Measurements from ENCODE around the gene TCF7L2. TPM values are rescaled to one million over a fixed set of nuclear protein-coding genes. Genes with fewer than 3 reads are reported as not detected.
A peak's percentile ranks its signal among the peaks of the same experiment; 100 is the strongest.

TCF7L2 gene
- total and polyA plus RNA-seq, 9 of the 15 experiments (the other 6 are each of a cell fraction or from before 2014, with no cell fraction given), result 0.32 to 2.8 (median 0.92) TPM

DNA sequence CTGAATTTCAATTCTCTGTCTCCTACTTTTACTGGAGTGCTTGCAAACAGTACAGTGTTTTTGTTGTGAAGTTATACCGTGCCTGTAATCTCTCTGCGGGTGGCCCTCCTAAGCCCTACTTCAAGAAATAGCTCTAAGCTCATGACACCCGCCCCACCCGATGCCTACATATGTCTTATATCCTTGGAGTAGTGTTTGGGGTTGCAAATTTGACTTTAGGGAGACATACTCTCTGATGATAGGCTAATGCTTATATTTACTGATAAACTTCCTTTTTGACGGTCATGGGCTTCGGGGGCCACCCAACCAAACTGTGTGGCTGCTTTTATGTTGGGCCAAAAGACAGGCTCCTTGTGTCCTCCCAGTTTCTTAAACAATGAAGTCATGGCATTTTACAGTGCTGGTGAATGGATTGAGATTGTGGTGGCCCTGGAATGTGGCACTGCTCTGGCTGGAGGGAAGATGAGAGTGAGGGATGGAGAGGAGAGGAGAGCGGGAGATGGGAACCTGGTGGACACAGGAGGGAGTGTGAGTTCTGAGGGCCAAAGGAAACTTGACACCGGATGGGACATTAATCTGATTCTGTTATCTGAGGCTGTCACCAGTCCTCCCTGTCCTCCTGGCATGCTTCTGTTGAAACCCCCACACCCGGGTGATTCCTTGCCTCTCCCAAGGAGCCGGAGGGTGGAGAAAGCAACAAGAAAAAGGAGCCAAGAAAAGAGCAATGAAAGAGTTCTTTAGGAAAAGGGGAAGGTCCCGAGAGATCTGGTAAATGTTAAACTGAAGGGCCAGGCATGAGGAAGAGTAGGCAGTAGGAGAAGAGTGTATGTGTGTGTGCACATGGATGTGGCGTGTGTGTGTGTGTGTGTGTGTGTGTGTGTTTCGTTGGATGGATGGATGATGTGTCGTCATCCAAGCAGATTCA lies 113.3 kb downstream of the TCF7L2 start (continued):
- TF ChIP-seq CHD7 (IDR thresholded peaks at IDR 0.05; ENCODE audit: low read depth, low read length), result no peak
- TF ChIP-seq TEAD2 (tag; IDR thresholded peaks at IDR 0.05), result no peak
- no peak for TF ChIP-seq ZNF274 (IDR thresholded peaks at IDR 0.05; ENCODE audit: borderline replicate concordance, low read depth, low read length)
- TF ChIP-seq MEIS2 (IDR thresholded peaks at IDR 0.05; ENCODE audit: partially characterized antibody), result peak; percentile 88
- no peak for TF ChIP-seq NFIC (IDR thresholded peaks at IDR 0.05)
- TF ChIP-seq THRA (IDR thresholded peaks at IDR 0.05), result no peak
- no peak for TF ChIP-seq PPARD (CRISPR knock-in tag; IDR thresholded peaks at IDR 0.05)
- peak; percentile 52; the same call in 1 of the 2 replicates for TF ChIP-seq THRB (CRISPR knock-in tag; conservative IDR thresholded peaks at IDR 0.05)
- TF ChIP-seq SRSF1 (IDR thresholded peaks at IDR 0.05; ENCODE audit: low read depth, low read length), result no peak
- TF ChIP-seq ZNF445 (CRISPR knock-in tag; IDR thresholded peaks at IDR 0.05; ENCODE audit: low read depth), result no peak
- no peak for TF ChIP-seq DDX20 (tag; IDR thresholded peaks at IDR 0.05; ENCODE audit: low read depth)
- no peak for TF ChIP-seq ZSCAN32 (CRISPR knock-in tag; IDR thresholded peaks at IDR 0.05)
